Measurements from ENCODE around the gene SNRNP70. TPM values are rescaled to one million over a fixed set of nuclear protein-coding genes. Genes with fewer than 3 reads are reported as not detected.

SNRNP70 gene
- total and polyA plus RNA-seq, 10 of the 15 experiments (the other 5 are each of a cell fraction or from before 2014, with no cell fraction given) = 2.7 to 453 (median 159) TPM

GRCh38 chr19:49155820-49156346 is 70.6 kb downstream of the SNRNP70 start:
- H3K4me2 ChIP-seq (ENCODE audit: control insufficient read depth, insufficient read depth) = no peak overlapping the region
- CTCF ChIA-PET = interaction anchor here (0.7 to 1.0 kb wide), 2 partner anchors 58 to 84 kb away, joined by 4 to 5 read pairs; no protein-coding TSS in a partner anchor
- H3K4me3 ChIP-seq = no peak overlapping the region
- H3K79me2 ChIP-seq (ENCODE audit: control insufficient read depth, insufficient read depth, low read length) = no peaks in the 10 kb centered on the region
- H3K4me1 ChIP-seq (ENCODE audit: control insufficient read depth, insufficient read depth, low read length) = peaks cover 5% of the 10 kb centered on the region; the same call in 1 of the 2 replicates
- H3K27ac ChIP-seq (ENCODE audit: control insufficient read depth, insufficient read depth) = no peak overlapping the region
- FAIRE-seq (no peak), ATAC-seq (no peak), DNase-seq (ENCODE audit: low read depth, low spot score) (no peak)
- 2% methylated on average over 4 of the region's 4 CpGs for WGBS (ENCODE audit: insufficient coverage, insufficient replicate concordance, low lambda C conversion rate, missing lambda C conversion rate)
- no peak overlapping the region for H3K9ac ChIP-seq (ENCODE audit: control insufficient read depth, insufficient read depth, low read length)
- no peak overlapping the region for H2AFZ ChIP-seq (ENCODE audit: control insufficient read depth, low read depth, low read length)
- intact Hi-C loops (cut with micrococcal nuclease; ENCODE audit: unreplicated experiment) = no loop called here
- TF ChIP-seq MXI1 (IDR thresholded peaks at IDR 0.05; ENCODE audit: low read depth, low read length) (no peak), IKZF2 (IDR thresholded peaks at IDR 0.05) (no peak), SMARCA5 (IDR thresholded peaks at IDR 0.05) (no peak), SMAD5 (IDR thresholded peaks at IDR 0.05; ENCODE audit: low read depth) (no peak), ZSCAN29 (IDR thresholded peaks at IDR 0.05) (no peak), MTA2 (IDR thresholded peaks at IDR 0.05; ENCODE audit: low read depth) (no peak), RCOR1 (conservative IDR thresholded peaks at IDR 0.05; ENCODE audit: low read depth, low read length) (no peak)
- BruUV-seq (replicated peaks) = no TSS peak
- H3K9me3 ChIP-seq (replicated peaks; ENCODE audit: control insufficient read depth, insufficient read depth, low read length) = peaks cover 4% of the 10 kb centered on the region; the same call in 2 of the 3 replicates
- POLR2A ChIA-PET = no interaction called here
- SMC1A ChIA-PET (ENCODE audit: uncharacterized antibody, unreplicated experiment) = no interaction called here
- RAD21 ChIA-PET (ENCODE audit: unreplicated experiment) = no interaction called here
- no peaks in the 10 kb centered on the region for H4K20me1 ChIP-seq (ENCODE audit: control insufficient read depth, insufficient read depth)
- H3K27me3 ChIP-seq (replicated peaks in 1 of 2; ENCODE audit: control insufficient read depth in 2 of 2, insufficient read depth in 2 of 2, low read length in 1 of 2) = peaks cover 0 to 13% of the 10 kb centered on the region in 2 experiments; a peak in 3 of 4 replicates
- no peaks in the 10 kb centered on the region for H3K36me3 ChIP-seq (ENCODE audit: control insufficient read depth in 2 of 2, insufficient read depth in 2 of 2, low read length in 1 of 2)
- in situ Hi-C loops (cut with MboI) = no loop called here

GRCh38 chr19:49157445-49158224 is 72.4 kb downstream of the SNRNP70 start, which contains the start of gene TRPM4:
TSS of gene TRPM4 (plus strand) at chr19:49157792. CDS start at chr19:49157867, 75 bp downstream.
- POLR2A ChIA-PET = no interaction called here
- DNase-seq (ENCODE audit: low read depth, low spot score) (no peak), ATAC-seq (peak; percentile 73), FAIRE-seq (no peak)
- WGBS (ENCODE audit: insufficient coverage, insufficient replicate concordance, low lambda C conversion rate, missing lambda C conversion rate) = 17% methylated on average over 39 of the region's 41 CpGs
- peaks cover 0 to 5% of the 10 kb centered on the region in 2 experiments; a peak in 3 of 4 replicates for H3K27me3 ChIP-seq (replicated peaks in 1 of 2; ENCODE audit: control insufficient read depth in 2 of 2, insufficient read depth in 2 of 2, low read length in 1 of 2)
- RAD21 ChIA-PET (ENCODE audit: unreplicated experiment) = no interaction called here
- no peak within 1 kb of the TSS for H2AFZ ChIP-seq (ENCODE audit: control insufficient read depth, low read depth, low read length)
- H3K9me3 ChIP-seq (replicated peaks; ENCODE audit: control insufficient read depth, insufficient read depth, low read length) = no peaks in the 10 kb centered on the region; the same call in 2 of the 3 replicates
- no peak within 1 kb of the TSS for H3K4me3 ChIP-seq
- in situ Hi-C loops (cut with MboI) (no loop called here), intact Hi-C loops (cut with micrococcal nuclease; ENCODE audit: unreplicated experiment) (no loop called here)
- BruUV-seq (replicated peaks) = no TSS peak
- no peaks in the 10 kb centered on the region for H3K4me1 ChIP-seq (ENCODE audit: control insufficient read depth, insufficient read depth, low read length)
- no peaks in the 10 kb centered on the region for H4K20me1 ChIP-seq (ENCODE audit: control insufficient read depth, insufficient read depth)
- CTCF ChIA-PET = no interaction called here
- SMC1A ChIA-PET (ENCODE audit: uncharacterized antibody, unreplicated experiment) = no interaction called here
- no peak within 1 kb of the TSS for H3K9ac ChIP-seq (ENCODE audit: control insufficient read depth, insufficient read depth, low read length)
- no peak within 1 kb of the TSS for H3K27ac ChIP-seq (ENCODE audit: control insufficient read depth, insufficient read depth)
- H3K79me2 ChIP-seq (ENCODE audit: control insufficient read depth, insufficient read depth, low read length) = no peaks in the 10 kb centered on the region
- no peak within 1 kb of the TSS for H3K4me2 ChIP-seq (ENCODE audit: control insufficient read depth, insufficient read depth)
- H3K36me3 ChIP-seq (ENCODE audit: control insufficient read depth in 2 of 2, insufficient read depth in 2 of 2, low read length in 1 of 2) = no peaks in the 10 kb centered on the region
- TF ChIP-seq ATF7 (IDR thresholded peaks at IDR 0.05; ENCODE audit: low read depth) = no peak
- TF ChIP-seq ZNF384 (IDR thresholded peaks at IDR 0.05; ENCODE audit: borderline replicate concordance, low read depth, low read length) = no peak
- no peak for TF ChIP-seq JUND (IDR thresholded peaks at IDR 0.05; ENCODE audit: low read depth, low read length)
- no peak for TF ChIP-seq ESRRA (IDR thresholded peaks at IDR 0.05; ENCODE audit: low read length)
- no peak for TF ChIP-seq FOXM1 (IDR thresholded peaks at IDR 0.05; ENCODE audit: low read depth, low read length)
- TF ChIP-seq CBX5 (IDR thresholded peaks at IDR 0.05; ENCODE audit: low read depth) = no peak
- no peak for TF ChIP-seq YY1 (IDR thresholded peaks at IDR 0.05; ENCODE audit: low read depth, low read length)
- TF ChIP-seq HDGF (IDR thresholded peaks at IDR 0.05) = no peak
- TF ChIP-seq SPI1 (IDR thresholded peaks at IDR 0.05; ENCODE audit: borderline replicate concordance, insufficient read depth, low read depth, low read length) = no peak
- no peak for TF ChIP-seq EP300 (IDR thresholded peaks at IDR 0.05; ENCODE audit: borderline replicate concordance in 1 of 2, control insufficient read depth in 1 of 2, low read depth in 2 of 2, low read length in 2 of 2)

Data from GM12878 (cell line).